Stimulated activated CD4-positive, alpha-beta T cell treated with anti-CD3 and anti-CD28 coated beads, Interleukin-1b, Interleukin-23, amount 100 ng/mL, for 1 hour (primary cell): Measurements from ENCODE around the gene SLC25A12.
"Not testable (repeated sequence)": the region's sequence is repeated elsewhere in the genome, so short reads cannot be mapped to it uniquely, and the experiment has no call there.

ENCODE experiments used
- DNase-seq, 2 donors: peaks; one replicate each; pipeline ENCODE4 v3.0.0-alpha.2; 2020; ENCODE audit warnings: low read depth in 2 of 2

Gene SLC25A12

DNA sequence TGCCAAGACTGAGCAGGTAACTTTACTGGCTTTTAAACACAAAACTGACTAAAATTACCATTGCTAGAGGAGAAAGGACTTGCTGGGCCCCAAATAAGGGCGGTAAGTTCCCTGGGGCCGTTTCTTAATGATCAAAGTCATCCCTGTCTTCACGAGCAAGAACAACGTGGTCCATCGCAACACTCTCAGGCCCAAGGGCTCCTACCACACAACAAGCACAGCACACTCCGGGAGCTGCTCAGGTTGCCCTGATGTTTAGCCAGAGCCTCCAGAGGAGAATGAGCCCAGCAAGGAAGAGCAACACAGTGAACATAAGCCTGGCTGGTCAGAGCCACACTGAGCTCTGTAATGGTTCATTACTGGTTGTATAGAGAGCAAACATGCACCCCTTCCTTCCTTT is 104.1 kb downstream of the SLC25A12 start:
- DNase-seq = no peak

DNA sequence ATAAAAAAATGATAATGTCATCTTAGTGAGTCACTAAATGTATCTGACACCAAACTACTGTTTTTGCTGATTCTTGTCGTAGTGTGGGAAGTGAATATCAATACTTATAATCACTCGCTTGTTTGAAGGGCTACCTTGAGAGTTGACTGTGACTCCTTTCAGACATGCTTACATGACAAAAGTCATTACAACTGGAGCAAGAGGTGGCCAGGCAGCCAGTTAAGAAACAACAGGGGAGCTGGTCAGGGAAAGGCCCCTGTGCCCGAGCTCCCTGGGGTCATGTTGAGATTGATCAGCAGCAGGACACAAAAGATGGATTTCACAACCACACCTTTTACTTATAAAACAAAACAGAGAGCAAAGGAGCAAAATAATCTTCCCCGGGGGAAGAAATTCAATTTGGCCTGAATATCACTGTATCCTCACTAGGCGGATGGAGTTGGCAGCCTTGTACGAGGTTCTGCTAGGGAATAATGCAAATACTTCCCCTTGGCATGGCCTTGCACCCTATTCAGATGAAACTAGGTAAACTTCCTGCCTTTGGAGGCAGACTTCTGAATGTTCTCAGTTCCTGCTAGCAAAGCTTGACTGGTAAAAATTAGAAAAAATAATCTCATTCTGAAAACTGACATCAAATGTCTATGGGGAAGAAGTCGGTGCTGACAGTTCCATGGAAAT is 105.6 kb downstream of the SLC25A12 start:
- no peak for DNase-seq

DNA sequence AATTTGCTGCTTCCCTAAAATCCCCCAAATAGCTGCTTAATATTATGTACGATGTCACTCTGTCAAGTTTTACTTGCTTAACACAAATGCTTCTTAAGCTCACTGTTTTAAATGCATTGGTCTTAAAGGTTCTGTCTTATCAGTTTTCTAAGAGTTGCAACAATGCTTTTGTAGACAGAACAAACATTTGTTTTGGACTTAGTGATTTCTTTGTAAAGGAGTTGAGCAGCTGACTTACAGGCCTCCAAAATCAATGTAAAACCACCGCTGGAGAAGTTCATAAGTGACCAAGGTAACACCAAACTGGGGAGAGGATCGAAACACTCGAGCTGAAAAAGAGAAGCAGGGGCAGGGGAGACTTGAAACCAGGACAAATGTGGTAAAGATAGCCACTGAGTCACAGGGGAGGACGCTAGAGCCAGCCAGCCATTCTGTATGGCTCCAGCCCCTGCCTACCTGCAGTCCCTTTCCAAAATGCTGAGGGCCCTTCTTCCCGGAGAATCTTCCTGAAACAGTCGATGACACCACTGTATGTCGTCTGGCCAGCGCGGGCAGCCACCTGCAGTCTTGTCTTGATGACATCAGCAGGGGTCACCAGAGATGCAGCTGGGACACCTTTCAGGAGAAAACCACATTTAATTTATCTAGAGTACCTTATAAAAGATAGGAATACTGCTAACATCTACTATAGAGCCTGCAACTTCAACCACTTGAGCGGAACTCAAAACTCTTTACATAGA is 106.5 kb downstream of the SLC25A12 start:
- DNase-seq = no peak

DNA sequence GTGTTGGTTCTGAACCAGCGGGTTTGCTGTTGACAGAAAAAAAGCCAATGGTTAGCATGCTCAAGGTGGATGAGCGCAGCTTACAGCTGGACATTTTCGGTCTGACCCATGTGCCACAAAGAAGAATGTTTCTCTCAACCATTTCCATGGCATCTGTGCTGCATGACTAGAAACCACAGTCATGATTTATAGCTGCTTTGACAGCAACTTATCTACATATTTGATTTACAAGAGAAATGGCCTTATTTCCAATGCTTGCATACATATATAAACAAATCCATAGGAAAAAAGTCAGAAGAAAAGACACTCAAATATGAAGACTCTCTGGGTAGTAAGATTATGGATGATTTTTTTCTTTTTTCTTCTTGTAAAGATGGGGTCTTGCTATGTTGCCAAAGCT is 108.6 kb downstream of the SLC25A12 start:
- DNase-seq = no peak

DNA sequence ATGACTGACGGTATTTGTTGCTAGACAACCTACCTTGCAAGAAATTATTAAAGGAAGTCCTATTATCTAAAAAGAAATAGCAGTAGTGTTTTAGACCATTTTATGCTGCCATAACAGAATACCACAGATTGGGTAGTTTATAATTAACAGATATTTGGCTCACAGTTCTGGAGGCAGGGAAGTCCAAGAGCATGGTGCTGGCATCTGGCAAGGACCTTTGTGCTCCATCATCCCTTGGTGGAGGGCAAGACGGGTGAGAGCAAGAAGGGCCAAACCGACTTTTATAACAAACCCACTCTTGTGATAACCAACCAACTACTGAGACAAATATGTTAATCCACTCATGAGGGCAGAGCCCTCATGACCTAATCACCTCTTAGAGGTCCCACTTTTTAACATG is 115.5 kb downstream of the SLC25A12 start:
- no peak for DNase-seq

DNA sequence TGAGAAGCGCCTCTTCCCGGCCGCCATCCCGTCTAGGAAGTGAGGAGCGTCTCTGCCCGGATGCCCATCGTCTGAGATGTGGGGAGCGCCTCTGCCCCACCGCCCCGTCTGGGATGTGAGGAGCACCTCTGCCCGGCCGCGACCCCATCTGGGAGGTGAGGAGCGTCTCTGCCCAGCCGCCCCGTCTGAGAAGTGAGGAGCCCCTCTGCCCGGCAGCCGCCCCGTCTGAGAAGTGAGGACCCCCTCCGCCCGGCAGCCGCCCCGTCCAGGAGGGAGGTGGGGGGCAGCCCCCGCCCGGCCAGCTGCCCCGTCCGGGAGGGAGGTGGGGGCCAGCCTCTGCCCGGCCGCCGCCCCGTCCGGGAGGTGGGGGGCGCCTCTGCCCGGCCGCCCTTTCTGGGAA is 119.5 kb downstream of the SLC25A12 start:
- not testable (repeated sequence) for DNase-seq

DNA sequence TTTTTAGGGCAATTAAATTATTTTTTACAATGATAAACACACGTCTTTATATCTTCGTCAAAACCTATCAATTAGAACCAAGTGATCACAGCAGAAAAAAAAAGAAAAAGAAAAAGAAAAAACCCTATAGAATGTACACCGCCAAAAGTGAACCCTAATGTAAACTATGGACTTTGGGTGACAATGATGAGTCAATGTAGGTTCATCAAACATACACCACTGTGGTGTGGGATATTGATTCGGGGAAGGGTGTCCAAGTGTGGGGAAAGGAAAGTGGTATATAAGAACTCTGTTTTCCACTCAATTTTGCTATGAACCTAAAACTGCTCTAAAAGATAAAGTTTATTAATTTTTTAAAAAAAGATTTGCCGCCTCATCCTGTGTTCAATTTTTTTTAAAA is 121.7 kb downstream of the SLC25A12 start:
- DNase-seq = no peak

DNA sequence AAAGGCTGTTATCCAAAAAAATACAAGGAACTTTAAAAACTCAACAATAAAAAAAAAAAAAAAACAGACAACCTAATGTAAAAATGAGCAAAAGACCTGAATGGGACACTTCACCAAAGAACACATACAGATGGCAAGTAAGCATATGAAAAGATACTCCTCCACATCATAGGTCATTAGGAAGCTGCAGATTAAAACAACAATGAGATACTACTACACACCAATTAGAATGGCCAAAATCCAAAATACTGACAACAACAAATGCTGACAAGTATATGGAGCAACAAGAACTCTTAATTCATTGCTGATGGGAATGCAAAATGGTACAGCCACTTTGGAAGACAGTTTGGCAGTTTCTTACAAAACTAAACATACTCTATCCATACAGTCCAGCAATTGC is 122.6 kb downstream of the SLC25A12 start:
- DNase-seq = no peak

DNA sequence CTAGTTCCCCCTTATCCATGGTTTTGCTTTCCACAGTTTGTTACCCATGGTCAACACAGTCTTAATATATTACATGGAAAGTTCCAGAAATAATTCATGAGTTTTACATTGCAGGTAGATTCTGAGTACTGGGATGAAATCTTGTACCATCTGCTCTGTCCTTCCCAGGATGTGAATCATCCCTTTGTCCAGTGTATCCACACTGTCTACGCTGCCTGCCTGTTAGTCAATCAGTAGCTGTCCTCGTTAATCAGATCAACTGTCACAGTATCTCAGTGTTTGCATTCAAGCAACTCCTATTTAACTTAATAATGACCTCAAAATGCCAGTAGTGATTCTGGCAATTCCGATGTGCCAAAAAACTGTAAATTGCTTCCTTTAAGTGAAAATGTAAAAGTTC is 130.4 kb downstream of the SLC25A12 start:
- DNase-seq = no peak

DNA sequence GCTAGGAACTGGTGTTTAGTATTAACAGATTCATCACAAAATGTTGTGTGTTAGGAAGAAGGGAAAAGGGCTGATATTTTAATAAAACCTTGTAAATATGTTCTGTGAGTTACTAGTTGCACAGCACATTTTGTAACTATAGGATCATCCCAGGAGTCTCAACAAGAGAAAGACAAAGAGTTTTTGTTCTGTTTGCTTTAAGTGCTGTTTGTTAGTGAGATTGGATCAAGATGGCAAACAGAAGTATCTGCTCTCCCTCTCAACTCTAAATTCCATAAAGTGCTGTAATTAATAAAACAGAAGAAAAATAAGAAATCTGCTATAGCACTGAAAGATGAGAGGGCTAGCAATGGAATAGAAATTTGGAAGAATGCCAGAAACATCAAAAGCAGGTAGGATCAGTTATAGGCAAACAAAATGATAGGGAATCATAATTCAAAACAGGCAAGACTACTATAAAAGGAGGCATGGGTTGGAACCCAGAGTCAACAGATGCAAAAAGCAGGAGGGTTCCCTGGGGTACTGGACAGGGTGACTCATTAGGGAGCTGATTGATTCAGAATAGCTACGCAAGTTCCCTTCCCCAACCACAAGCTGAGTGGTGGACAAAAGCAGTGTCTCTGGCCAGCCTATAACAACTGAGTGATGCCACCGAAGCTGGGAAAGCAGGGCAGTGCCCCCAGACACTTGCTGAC is 131.0 kb downstream of the SLC25A12 start:
- no peak for DNase-seq

DNA sequence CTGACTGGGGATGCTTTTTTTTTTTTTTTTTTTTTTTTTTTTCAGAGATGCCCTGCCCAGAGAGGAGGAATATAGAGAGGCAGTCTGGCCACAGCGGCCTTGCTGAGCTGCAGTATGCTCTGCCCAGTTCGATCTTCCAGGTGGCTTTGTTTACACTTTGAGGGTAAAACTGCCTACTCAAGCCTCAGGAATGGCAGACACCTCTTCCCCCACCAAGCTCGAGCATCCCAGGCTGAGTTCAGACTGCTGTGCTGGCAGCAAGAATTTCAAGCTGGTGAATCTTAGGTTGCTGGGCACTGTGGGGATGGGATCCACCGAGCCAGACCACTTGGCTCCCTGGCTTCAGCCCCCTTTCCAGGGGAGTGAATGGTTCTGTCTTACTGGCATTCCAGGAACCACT is 132.9 kb downstream of the SLC25A12 start:
- DNase-seq = not testable (repeated sequence)

DNA sequence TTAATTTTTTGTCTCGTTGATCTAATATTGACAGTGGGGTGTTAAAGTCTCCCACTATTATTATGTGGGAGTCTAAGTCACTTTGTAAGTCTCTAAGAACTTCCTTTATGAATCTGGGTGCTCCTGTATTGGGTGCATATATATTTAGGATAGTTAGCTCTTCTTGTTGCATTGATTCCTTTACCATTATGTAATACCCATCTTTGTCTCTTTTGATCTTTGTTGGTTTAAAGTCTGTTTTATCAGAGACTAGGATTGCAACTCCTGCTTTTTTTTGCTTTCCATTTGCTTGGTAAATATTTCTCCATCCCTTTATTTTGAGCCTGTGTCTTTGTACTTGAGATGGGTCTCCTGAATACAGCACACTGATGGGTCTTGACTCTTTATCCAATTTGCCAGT is 135.3 kb downstream of the SLC25A12 start:
- not testable (repeated sequence) for DNase-seq

DNA sequence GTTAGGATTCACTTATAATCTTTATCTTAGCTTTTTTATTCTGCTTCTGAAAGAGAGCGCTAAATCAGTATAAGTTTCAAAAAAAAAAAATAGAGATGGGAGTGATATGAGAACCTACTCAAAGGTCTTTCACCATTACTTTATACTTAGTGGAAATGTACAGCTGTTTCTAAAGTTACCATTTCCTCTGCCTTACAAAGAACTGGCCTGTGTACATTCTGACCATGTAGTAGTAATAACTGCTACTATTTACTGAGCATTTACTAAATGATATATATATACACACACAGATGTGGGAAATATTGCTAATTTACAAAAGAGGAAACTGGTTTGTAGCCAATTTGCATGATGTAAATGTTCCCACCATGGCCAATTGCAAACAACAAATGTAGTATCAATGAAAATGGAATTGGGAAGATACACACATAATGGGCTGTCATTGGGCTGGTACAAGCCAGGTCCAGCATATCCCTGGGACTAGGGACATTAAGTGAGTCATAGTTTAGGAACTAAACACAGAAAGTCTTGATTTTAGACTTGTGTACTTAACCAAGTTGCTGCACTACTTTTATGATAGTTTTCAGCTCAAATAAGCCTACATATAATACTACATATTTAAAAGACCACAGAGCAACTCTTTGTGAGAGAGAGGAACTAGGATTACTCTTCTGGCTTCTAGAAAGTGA is 139.6 kb downstream of the SLC25A12 start:
- DNase-seq = no peak

DNA sequence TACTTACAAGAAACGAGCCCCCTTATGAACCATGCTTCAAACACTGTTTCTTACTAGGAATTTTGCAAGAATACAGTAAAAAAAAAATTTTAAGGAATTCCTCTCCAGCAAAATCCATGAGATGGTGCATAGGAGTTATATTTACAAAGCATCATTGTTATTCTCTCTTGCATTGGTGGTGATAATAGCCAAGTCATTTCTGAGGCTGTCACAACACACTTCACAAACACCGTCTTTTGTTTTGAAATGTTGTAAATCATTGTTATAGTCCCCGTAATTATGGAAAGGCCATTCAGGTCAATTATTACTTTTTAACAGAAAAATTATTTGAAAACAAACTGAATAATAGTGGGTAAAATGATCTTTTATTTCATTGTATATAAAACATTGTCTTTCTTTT is 146.7 kb downstream of the SLC25A12 start:
- DNase-seq = no peak

DNA sequence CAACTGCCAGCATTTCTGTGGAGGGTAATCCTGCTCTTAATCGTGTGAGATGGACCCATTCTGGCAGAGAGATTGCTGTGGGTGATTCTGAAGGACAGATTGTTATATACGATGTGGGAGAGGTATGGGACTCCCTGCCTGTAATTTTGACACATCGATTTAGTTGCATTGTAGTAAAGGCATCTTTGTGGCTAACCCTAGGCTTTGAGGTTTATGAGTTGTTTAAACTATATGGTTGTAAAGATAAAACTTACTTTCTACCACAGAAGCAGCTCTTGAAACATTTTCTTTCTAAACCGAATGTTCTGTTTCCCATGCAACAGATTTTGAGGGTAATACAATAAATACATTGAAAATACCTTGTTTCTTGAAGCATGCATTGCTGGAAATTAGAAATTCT is 148.2 kb downstream of the SLC25A12 start:
- no peak for DNase-seq

DNA sequence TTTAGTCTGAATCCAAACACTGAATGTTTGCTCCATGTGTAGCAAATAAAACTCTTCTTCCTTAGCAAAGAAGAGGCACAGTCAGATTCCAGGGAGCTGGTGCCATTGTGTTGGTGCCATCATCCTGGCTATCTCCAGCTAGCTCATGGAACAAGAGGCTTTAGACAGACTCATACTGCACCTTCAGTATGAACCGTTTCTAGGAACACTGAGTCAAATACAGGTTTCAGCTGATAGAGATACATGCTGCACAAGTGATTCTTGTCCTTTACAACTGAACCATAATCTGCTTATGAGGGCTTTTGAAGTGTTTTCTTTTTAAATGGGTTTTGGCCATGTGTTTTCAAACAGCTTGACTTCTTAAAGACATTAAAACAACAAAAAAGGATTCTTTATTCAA is 148.9 kb downstream of the SLC25A12 start:
- no peak for DNase-seq

DNA sequence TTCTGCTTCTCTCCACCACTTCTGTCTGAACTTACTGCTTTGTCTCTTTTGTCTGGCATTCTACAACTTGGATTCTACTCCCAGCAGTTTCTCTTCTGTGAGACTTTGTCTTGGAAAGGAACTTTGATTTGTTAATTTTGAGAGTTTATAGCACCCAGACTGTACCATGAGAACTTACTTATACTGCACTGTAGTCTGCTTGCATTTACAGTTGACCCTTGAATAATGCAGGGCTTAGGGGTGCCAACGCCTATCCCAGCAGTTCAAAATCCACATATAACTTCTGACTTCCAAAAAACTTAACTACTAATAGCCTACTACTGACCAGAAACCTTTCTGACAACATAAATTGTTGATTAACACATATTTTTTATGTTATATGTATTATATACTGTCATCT is 151.3 kb downstream of the SLC25A12 start:
- DNase-seq = no peak

DNA sequence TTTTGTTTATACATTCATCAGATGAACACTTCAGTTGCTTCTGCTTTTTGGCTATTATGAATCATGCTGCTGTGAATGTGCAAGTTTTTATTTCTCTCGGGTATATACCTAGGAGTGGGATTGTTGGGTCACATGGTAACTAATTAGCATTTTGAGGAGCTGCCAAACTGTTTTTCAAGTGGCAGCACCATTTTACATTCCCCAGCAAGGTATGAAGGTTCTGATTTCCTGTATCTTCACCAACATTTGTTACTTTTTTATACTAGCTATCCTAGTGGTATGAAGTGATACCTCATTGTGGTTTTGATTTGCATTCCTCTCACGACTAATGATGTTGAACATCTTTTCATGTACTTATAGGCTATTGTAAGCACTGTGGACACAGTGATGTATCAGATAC is 152.9 kb downstream of the SLC25A12 start:
- no peak for DNase-seq

DNA sequence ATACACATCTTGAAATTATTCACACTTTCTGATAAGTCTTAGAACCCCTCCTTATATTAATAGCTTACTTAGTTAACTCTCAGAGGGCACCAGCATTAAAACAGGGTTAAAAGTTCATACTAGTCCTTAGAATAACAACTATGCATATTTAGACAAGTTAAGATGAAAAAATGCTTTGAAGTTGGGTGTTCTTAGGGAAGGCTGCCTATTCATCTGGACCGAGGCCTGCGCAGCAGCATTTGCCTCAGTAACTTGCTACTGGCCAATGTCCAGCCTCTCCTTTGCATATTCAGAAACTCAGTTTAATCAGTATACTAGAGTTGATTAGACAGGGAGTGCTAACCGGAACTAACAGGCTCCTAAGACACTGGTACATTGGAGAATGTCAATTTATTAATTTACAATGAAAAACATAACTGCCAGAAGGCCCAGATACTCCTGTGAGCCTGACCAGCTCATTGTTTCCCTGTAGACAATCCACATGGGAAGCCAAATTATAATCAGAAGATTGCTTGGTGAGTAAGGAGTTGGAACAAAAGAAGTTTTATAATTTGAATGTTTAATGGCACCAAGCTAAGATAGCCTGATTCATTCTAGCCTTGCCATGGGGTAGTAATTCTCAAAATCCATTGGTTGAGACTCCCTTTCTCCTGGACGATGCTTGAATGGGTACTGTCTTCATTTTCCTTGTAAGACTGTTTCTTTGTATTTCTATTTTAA is 157.9 kb downstream of the SLC25A12 start:
- no peak for DNase-seq
